Subcutaneous abdominal adipose tissue (tissue), 5 donors: ENCODE data around the gene MOCS1.

Source experiments
- H3K27ac ChIP-seq: one replicate; pipeline ENCODE4 v1.7.0; 2013; ENCODE audit warnings: low read depth, mild to moderate bottlenecking, inconsistent platforms, low read length, moderate library complexity
- H3K27me3 ChIP-seq, 5 donors: one replicate each; pipeline ENCODE4 v1.7.0; 2013; ENCODE audit warnings: low read length in 5 of 5, inconsistent platforms in 1 of 5; ENCODE audit not compliant: control insufficient read depth in 5 of 5, insufficient read depth in 4 of 5
- H3K36me3 ChIP-seq, 5 donors: one replicate each; pipeline ENCODE4 v1.7.0; 2013; ENCODE audit warnings: low read length in 5 of 5; ENCODE audit not compliant: control insufficient read depth in 5 of 5, insufficient read depth in 5 of 5
- H3K4me1 ChIP-seq, 5 donors: one replicate each; pipeline ENCODE4 v1.7.0; 2013; ENCODE audit warnings: low read length in 5 of 5, mild to moderate bottlenecking in 3 of 5, moderate library complexity in 1 of 5; ENCODE audit not compliant: control insufficient read depth in 5 of 5, insufficient read depth in 5 of 5
- H3K4me3 ChIP-seq, 5 donors: one replicate each; pipeline ENCODE4 v1.7.0; 2013; ENCODE audit warnings: low read length in 5 of 5, low read depth in 1 of 5
- H3K9ac ChIP-seq, 5 donors: one replicate each; pipeline ENCODE4 v1.7.0; 2013; ENCODE audit warnings: low read length in 5 of 5, mild to moderate bottlenecking in 4 of 5, moderate library complexity in 3 of 5
- H3K9me3 ChIP-seq, 5 donors: one replicate each; pipeline ENCODE4 v1.7.0; 2013; ENCODE audit warnings: low read length in 5 of 5; ENCODE audit not compliant: control insufficient read depth in 5 of 5
- donor health status: healthy.
- donor health status: healthy.
- donor health status: healthy.
- donor health status: healthy.
- donor health status: healthy.

MOCS1 gene

DNA sequence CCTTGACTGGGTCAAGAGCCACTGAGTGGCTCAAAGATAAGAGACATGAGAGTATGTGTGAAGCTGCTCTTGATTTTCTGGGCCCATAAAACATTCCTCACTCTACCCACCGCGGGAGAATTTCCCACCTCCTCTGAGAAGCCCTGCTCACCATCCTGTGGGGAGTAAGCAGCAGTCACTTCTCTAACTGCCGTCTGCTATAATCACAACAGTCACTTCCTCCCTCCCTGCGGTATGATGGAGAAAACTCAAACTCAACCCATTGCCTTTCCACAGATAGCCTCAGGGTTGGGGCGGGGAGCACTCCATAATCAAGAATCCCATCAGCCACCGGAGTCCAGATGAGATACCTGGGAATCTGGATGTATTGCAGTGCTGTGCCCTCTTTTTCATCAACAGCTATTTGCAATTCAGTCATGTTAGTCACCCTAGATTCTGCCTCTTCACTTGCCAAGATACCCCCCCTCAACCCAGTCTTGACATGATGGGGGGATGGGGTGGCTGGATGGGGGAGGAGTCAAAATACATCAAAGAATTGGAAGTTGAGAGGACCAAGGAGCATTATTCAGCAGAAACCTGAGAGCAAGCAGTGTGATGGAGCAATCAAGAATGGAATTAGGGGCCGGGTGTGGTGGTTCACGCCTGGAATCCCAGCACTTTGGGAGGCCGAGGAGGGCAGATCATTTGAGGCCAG is 5.1 kb downstream of the MOCS1 start:
- Histone ChIP-seq H3K9me3 (no peaks in the 10 kb centered on the region), H3K9ac (no peak overlapping the region), H3K27me3 (no peaks in the 10 kb centered on the region), H3K4me1 (peaks cover 2 to 86% (median 62%) of the 10 kb centered on the region in 5 donors), H3K4me3 (no peak overlapping the region), H3K36me3 (peaks cover 0 to 26% (median 22%) of the 10 kb centered on the region in 5 donors), H3K27ac (peak overlapping the region; percentile 16)

DNA sequence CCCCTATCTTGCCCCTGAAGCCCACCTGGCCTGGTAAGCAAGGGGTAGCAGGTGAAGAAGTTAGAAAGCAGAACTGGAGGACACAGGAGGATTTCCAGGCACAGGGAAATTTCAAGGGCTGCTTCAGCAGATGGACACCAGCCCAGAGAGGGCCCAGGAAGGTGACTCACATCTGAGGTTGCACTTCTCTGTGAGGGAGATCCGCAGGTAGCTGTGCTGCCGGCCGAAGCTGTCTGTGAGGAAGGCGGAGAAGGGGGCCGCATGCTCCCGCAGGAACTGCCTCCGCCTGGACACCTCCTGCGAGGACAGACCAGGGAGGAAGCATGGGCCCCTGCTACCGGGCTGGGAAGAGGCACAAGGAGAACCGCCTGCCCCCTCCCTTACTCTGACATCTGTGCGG is 7.1 kb downstream of the MOCS1 start:
- peaks cover 0 to 46% (median 35%) of the 10 kb centered on the region in 5 donors for H3K36me3 ChIP-seq
- H3K27ac ChIP-seq = peak overlapping the region; percentile 67
- peaks cover 4 to 85% (median 63%) of the 10 kb centered on the region in 5 donors for H3K4me1 ChIP-seq
- H3K9me3 ChIP-seq = no peaks in the 10 kb centered on the region
- peak overlapping the region in 2 of 5 donors; percentile 50 for H3K9ac ChIP-seq
- H3K27me3 ChIP-seq = no peaks in the 10 kb centered on the region
- H3K4me3 ChIP-seq = no peak overlapping the region

DNA sequence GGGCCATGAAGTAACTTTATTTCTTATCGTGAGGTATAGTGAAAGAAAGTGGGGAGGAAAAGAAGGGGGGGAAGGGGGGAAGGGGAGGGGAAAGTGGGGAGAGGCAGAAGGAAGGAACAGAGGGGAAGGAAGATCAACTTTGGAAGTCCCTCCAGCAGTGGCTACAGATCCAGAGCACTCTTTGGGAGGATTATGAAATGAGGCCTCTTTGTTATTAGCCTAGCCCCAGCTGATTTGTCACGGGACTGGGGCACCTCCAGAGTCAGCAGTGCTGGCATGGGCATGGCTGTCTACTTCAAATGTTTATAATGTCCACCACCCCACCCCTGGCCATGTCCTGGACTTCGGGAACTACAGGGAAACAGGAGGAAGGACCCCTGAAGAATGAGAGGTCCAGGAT is 7.6 kb downstream of the MOCS1 start:
- H3K9me3 ChIP-seq = no peaks in the 10 kb centered on the region
- peak overlapping the region in 2 of 5 donors; percentile 50 for H3K9ac ChIP-seq
- peak overlapping the region; percentile 67 for H3K27ac ChIP-seq
- H3K27me3 ChIP-seq = no peaks in the 10 kb centered on the region
- H3K4me3 ChIP-seq = no peak overlapping the region
- H3K4me1 ChIP-seq = peaks cover 4 to 83% (median 60%) of the 10 kb centered on the region in 5 donors
- H3K36me3 ChIP-seq = peaks cover under 1 to 49% (median 37%) of the 10 kb centered on the region in 5 donors

DNA sequence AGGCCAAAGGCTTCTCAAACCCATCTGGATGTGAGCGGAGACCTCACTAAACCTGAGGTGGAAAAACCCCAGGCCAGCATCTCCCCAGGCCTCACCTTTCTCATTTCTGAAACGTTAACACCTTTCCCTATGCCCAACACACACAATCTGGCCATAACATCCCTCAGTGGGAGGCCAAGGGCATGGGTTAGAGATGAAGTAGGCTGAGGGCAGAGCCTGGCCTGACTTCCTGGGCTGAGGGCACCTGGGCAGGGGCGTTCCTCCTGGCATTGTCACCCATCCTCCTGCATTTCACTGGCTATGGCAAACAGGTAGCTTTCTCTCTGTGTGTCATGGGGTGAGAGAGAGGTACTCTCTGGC is 8.4 kb downstream of the MOCS1 start:
- no peaks in the 10 kb centered on the region for H3K9me3 ChIP-seq
- H3K36me3 ChIP-seq = peaks cover 4 to 49% (median 37%) of the 10 kb centered on the region in 5 donors
- no peak overlapping the region for H3K27ac ChIP-seq

DNA sequence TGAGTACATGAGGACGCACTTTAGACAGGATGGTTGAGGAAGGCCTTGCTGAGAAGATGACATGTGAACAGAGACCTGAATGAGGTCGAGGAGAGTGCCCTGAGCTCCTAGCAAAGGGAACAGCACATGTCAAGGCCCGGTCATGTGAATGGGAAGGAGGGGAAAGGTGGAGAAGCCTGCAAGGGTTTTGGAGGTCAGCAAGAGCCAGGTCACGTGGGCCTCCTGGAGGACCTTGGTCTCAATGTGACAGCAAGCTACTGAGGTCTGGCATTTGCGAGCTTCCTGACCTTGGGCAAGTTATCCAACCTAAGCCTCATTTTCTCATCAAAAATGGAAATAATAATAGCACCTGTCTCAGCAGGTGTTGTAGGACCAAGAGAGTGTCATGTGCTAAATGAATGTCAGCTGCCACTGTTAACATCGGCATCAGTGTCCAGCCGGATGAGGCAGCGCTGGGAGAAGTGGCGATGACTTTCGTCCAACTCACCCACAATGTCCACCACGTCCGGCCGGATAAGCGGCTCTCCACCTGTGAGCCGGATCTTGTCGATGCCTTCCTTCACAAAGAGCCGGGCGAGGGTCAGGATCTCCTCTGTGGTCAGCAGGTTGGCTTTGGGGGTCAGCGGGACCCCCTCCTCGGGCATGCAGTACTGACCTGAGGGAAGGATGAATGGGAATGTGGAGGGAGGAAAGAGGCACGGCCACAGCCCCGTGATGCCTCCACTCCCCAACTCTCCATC is 8.9 kb downstream of the MOCS1 start:
- peaks cover 4 to 72% (median 48%) of the 10 kb centered on the region in 5 donors for H3K4me1 ChIP-seq
- peak overlapping the region; percentile 85 for H3K27ac ChIP-seq
- no peaks in the 10 kb centered on the region for H3K27me3 ChIP-seq
- no peak overlapping the region for H3K4me3 ChIP-seq
- H3K9me3 ChIP-seq = no peaks in the 10 kb centered on the region
- peaks cover 4 to 49% (median 37%) of the 10 kb centered on the region in 5 donors for H3K36me3 ChIP-seq
- no peak overlapping the region for H3K9ac ChIP-seq

More for the DNA sequence above, 8.4 kb downstream of the MOCS1 start:
- Histone ChIP-seq H3K27me3 (no peaks in the 10 kb centered on the region), H3K4me1 (peaks cover 4 to 76% (median 52%) of the 10 kb centered on the region in 5 donors), H3K9ac (no peak overlapping the region), H3K4me3 (no peak overlapping the region)

DNA sequence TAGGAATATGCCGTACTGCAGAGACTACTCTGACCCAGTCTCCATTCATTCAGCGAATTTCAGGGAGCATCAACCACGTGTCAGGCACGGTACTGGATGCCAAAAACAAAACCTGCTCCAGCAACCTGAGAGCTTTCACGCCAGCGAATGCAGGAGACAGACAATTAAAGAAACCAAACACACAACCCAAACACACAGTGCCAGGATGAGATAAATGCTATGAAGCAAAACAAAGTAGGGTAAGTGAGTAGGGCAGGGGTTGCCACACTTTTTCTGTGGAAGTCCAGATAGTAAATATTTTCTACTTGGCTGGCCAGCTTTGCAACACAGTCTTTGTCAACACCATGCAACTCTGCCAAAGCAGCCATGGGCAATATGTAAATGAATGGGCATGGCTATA is 10.0 kb downstream of the MOCS1 start:
- H3K9me3 ChIP-seq = no peaks in the 10 kb centered on the region
- peaks cover 4 to 49% (median 37%) of the 10 kb centered on the region in 5 donors for H3K36me3 ChIP-seq
- H3K27ac ChIP-seq = peak overlapping the region; percentile 85
- H3K4me1 ChIP-seq = peaks cover 2 to 69% (median 44%) of the 10 kb centered on the region in 5 donors
- H3K27me3 ChIP-seq = no peaks in the 10 kb centered on the region
- H3K9ac ChIP-seq = peak overlapping the region in 2 of 5 donors; percentile 14 to 83
- H3K4me3 ChIP-seq = peak overlapping the region in 1 of 5 donors; percentile 25

DNA sequence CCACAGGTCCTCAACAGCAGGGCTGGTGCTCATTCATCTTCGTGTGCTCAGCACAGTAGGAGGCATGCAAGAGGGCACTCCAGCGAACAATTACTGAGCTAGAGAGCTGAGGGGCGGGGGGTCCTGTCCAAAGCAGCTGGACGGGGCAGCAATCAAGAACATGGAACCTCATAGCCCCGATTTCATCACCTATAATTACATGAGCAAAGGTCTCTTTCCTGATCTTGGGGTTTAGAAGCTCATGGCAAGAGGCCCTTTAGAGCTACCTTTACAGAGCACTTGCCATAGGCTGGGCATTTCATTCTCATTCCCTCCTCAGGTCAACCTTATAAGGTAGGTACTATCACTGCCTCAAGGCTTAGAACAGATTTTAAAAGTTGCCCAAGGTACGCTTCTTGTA is 10.4 kb downstream of the MOCS1 start:
- no peaks in the 10 kb centered on the region for H3K9me3 ChIP-seq
- peaks cover 4 to 49% (median 37%) of the 10 kb centered on the region in 5 donors for H3K36me3 ChIP-seq
- H3K9ac ChIP-seq = peak overlapping the region in 4 of 5 donors; percentile 1 to 83 (median 18)
- peak overlapping the region in 1 of 5 donors; percentile 25 for H3K4me3 ChIP-seq
- peaks cover 2 to 67% (median 44%) of the 10 kb centered on the region in 5 donors for H3K4me1 ChIP-seq
- no peaks in the 10 kb centered on the region for H3K27me3 ChIP-seq
- peak overlapping the region; percentile 85 for H3K27ac ChIP-seq

DNA sequence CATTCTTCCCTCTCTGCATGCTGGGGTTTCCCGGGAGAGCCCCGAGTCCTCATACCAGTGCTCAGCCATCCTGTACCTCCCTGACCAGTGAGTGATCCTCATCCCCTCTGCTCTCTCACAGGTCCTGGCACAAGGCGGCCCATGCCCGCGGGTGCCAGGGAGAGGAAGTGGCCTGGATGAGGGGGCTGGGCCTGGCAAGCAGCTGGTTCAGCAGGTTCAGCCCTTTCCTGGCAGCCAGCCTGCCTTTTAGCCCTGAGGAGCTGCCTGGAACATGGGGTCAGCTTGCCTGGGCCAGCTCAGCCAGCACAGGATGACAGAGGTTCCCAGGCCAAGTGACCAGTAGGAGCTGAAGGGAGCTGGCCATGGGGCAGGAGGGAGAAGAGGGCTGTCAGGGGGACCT is 10.9 kb downstream of the MOCS1 start:
- H3K9me3 ChIP-seq = no peaks in the 10 kb centered on the region
- H3K27ac ChIP-seq = peak overlapping the region; percentile 85
- no peak overlapping the region for H3K4me3 ChIP-seq
- H3K9ac ChIP-seq = peak overlapping the region in 4 of 5 donors; percentile 14 to 83 (median 20)
- H3K36me3 ChIP-seq = peaks cover 6 to 49% (median 39%) of the 10 kb centered on the region in 5 donors
- H3K27me3 ChIP-seq = no peaks in the 10 kb centered on the region
- peaks cover 2 to 64% (median 44%) of the 10 kb centered on the region in 5 donors for H3K4me1 ChIP-seq

DNA sequence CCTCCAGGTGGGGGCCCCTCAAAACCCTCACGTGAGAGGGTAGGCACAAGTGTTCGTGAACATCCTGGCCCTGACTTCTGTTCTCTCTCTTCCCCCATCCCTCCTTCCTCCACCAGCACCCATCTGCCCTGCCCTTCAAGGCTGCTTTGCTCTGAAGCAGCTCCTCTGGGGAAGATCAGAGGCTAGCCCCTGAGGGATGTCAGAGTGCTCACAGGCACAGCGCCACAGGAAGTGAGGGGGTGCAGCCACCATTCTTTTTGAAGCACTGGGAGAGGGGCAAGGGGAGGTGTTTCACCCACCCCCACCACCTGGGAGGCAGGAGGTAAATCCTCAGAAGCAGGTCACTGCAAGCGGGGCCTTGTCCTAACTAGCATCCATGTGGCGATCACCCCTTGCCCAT is 11.4 kb downstream of the MOCS1 start:
- peaks cover 2 to 62% (median 44%) of the 10 kb centered on the region in 5 donors for H3K4me1 ChIP-seq
- H3K4me3 ChIP-seq = peak overlapping the region in 1 of 5 donors; percentile 13
- H3K36me3 ChIP-seq = peaks cover 9 to 52% (median 40%) of the 10 kb centered on the region in 5 donors
- peak overlapping the region in 1 of 5 donors; percentile 23 for H3K9ac ChIP-seq
- no peaks in the 10 kb centered on the region for H3K9me3 ChIP-seq
- H3K27ac ChIP-seq = peak overlapping the region; percentile 85
- H3K27me3 ChIP-seq = no peaks in the 10 kb centered on the region

DNA sequence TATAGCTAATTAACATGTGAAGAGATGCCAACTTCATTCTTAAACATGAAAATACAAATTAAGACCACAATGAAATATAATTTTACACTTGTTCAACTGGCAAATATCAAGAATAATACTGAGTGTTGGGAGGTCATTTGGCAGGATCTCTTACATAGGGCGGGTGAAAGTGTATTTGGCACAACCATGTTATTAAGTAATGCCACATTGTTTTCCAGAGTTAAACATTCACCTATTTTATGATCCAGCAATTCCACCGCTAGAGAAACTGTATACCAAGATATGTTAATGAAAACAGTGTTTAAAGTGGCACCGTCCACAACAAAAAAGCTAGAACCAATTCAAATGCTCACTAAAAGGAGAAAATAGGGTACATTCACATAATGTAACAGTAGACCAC is 14.1 kb downstream of the MOCS1 start:
- H3K4me3 ChIP-seq = no peak overlapping the region
- peaks cover 17 to 54% (median 42%) of the 10 kb centered on the region in 5 donors for H3K36me3 ChIP-seq
- H3K9me3 ChIP-seq = no peaks in the 10 kb centered on the region
- H3K27ac ChIP-seq = no peak overlapping the region
- no peak overlapping the region for H3K9ac ChIP-seq
- H3K4me1 ChIP-seq = peaks cover 2 to 44% (median 26%) of the 10 kb centered on the region in 5 donors
- no peaks in the 10 kb centered on the region for H3K27me3 ChIP-seq
